IMR-90 (cell line): ENCODE data around the gene NAA35.

Experiments used
- BHLHE40 ChIP-seq: fragments of 150-350 bp; IDR thresholded peaks from 2 replicates; pipeline ENCODE4 v1.6.1; 2016; ENCODE audit warnings: mild to moderate bottlenecking, low read depth, low read length
- CEBPB ChIP-seq: IDR thresholded peaks from 2 replicates; pipeline ENCODE4 v1.6.1; 2012; ENCODE audit warnings: low read depth, low read length, improper control_type of control experiment
- CHD1 ChIP-seq: IDR thresholded peaks from 2 replicates; pipeline ENCODE4 v1.6.1; 2012; ENCODE audit warnings: low read depth, low read length, improper control_type of control experiment
- FOS ChIP-seq: fragments of 150-350 bp; IDR thresholded peaks from 2 replicates; pipeline ENCODE4 v1.6.1; 2016; ENCODE audit warnings: low read depth, low read length
- MAFK ChIP-seq: IDR thresholded peaks from 2 replicates; pipeline ENCODE4 v1.6.1; 2012; ENCODE audit warnings: low read depth, low read length, improper control_type of control experiment
- MAZ ChIP-seq: IDR thresholded peaks from 2 replicates; pipeline ENCODE4 v1.6.1; 2012; ENCODE audit warnings: low read depth, mild to moderate bottlenecking, low read length, improper control_type of control experiment, moderate library complexity, borderline replicate concordance
- MXI1 ChIP-seq: IDR thresholded peaks from 2 replicates; pipeline ENCODE4 v1.6.1; 2012; ENCODE audit warnings: low read depth, mild to moderate bottlenecking, low read length, moderate library complexity, borderline replicate concordance
- POLR2A ChIP-seq: IDR thresholded peaks from 2 replicates; pipeline ENCODE4 v1.6.1; 2012; ENCODE audit warnings: mild to moderate bottlenecking, low read depth, low read length
- RAD21 ChIP-seq: IDR thresholded peaks from 2 replicates; pipeline ENCODE4 v1.6.1; 2012; ENCODE audit warnings: low read length, improper control_type of control experiment
- RCOR1 ChIP-seq: IDR thresholded peaks from 2 replicates; pipeline ENCODE4 v1.6.1; 2012; ENCODE audit warnings: mild to moderate bottlenecking, low read length, improper control_type of control experiment; ENCODE audit not compliant: insufficient replicate concordance
- RFX5 ChIP-seq: IDR thresholded peaks from 2 replicates; pipeline ENCODE4 v1.8.0; 2012; ENCODE audit warnings: low read depth, mild to moderate bottlenecking, low read length, moderate library complexity
- TF ChIP-seq, protein P1 (sequence below): conservative IDR thresholded peaks from 2 replicates; pipeline ENCODE4 v1.5.1; 2012; ENCODE audit warnings: mild to moderate bottlenecking, low read depth, low read length, improper control_type of control experiment
- TF ChIP-seq, protein P2 (sequence below): fragments of 150-350 bp; IDR thresholded peaks from 2 replicates; pipeline ENCODE4 v1.6.1; 2017; ENCODE audit warnings: mild to moderate bottlenecking, antibody characterized with exemption, low read length, low read depth

DNA sequence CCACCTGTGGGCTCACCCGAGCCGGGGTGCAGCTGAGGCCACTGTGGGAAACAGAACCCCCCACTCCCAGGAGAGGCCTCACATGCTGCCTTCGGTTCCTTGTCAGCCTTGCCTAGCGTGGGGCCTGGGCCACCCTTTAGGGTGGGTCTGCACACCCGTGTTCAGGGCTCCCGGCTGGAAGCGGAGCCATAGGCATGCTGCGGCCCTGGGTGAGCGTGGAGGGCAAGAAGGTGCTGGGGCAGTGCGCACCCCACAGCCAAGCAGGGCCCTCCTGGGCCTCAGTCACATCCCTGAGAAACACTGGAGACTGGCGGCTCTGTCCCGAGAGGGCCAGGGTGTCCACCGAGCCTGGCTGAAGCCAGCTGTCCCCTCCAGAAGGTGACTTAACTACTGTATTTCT, 116.5 kb downstream of the NAA35 start:
- TF ChIP-seq POLR2A (no peak), MAZ (no peak), RFX5 (no peak), MXI1 (no peak), CEBPB (no peak), RCOR1 (no peak), FOS (no peak), RAD21 (no peak), MAFK (no peak), CHD1 (no peak), BHLHE40 (no peak)
- TF ChIP-seq, protein P1, sequence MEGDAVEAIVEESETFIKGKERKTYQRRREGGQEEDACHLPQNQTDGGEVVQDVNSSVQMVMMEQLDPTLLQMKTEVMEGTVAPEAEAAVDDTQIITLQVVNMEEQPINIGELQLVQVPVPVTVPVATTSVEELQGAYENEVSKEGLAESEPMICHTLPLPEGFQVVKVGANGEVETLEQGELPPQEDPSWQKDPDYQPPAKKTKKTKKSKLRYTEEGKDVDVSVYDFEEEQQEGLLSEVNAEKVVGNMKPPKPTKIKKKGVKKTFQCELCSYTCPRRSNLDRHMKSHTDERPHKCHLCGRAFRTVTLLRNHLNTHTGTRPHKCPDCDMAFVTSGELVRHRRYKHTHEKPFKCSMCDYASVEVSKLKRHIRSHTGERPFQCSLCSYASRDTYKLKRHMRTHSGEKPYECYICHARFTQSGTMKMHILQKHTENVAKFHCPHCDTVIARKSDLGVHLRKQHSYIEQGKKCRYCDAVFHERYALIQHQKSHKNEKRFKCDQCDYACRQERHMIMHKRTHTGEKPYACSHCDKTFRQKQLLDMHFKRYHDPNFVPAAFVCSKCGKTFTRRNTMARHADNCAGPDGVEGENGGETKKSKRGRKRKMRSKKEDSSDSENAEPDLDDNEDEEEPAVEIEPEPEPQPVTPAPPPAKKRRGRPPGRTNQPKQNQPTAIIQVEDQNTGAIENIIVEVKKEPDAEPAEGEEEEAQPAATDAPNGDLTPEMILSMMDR: no peak
- TF ChIP-seq, protein P2, sequence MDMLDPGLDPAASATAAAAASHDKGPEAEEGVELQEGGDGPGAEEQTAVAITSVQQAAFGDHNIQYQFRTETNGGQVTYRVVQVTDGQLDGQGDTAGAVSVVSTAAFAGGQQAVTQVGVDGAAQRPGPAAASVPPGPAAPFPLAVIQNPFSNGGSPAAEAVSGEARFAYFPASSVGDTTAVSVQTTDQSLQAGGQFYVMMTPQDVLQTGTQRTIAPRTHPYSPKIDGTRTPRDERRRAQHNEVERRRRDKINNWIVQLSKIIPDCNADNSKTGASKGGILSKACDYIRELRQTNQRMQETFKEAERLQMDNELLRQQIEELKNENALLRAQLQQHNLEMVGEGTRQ: no peak
